ENCODE measurements around the gene REEP6. TPM values are rescaled to one million over a fixed set of nuclear protein-coding genes. Genes with fewer than 3 reads are reported as not detected.

The REEP6 gene
- total and polyA plus RNA-seq, 2 of the 8 experiments (the other 6 are each of a cell fraction or from before 2014, with no cell fraction given): 12.6 to 20.7 TPM

DNA sequence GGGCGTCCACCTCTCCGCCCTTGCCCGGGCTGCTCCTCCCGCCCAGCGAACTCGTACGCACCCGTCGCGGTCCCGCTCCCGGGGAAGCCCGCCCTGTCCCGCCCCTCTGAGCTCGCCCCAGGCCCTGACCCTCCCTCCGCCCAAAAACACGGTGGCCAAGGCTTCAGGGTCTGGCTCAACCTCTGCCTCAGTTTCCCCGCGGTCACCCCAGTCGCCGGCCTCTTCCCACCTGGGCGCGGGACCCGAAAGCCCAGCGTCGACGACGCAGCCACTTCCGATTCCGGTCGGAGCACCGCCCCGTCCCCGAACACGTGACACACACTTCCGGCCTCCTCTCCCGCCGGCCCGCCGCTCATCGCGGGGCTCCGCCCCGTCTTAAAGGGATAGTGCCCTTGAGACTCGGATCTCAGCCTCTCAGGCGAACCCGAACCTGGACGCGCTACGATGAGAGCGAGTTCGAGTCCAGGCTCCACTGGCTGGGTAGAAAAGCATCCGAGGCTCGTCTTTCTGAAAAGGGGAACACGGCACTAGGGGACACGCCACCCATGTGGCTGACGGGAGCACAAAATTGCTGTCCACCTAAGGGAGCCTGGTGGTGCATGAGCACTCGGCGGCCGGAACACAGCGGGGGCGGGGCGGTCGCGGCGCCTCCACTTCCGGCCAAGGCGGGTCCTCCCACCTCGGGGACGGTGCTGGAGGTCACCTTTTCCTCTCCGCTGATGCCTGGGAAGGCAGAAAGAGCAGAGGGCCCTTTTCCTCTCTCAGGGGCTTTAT lies 11.9 kb upstream of the REEP6 start, which contains the start of gene C19orf25 (continued):
- TF ChIP-seq ASH2L (IDR thresholded peaks at IDR 0.05; ENCODE audit: low read length): peak; percentile 71
- TF ChIP-seq CHD1 (IDR thresholded peaks at IDR 0.05; ENCODE audit: low read depth, low read length): no peak
- TF ChIP-seq, protein P1, sequence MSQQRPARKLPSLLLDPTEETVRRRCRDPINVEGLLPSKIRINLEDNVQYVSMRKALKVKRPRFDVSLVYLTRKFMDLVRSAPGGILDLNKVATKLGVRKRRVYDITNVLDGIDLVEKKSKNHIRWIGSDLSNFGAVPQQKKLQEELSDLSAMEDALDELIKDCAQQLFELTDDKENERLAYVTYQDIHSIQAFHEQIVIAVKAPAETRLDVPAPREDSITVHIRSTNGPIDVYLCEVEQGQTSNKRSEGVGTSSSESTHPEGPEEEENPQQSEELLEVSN (IDR thresholded peaks at IDR 0.05): peak; percentile 97
- TF ChIP-seq CEBPB (IDR thresholded peaks at IDR 0.05; ENCODE audit: low read depth, low read length): no peak
- TF ChIP-seq ATF3 (IDR thresholded peaks at IDR 0.05; ENCODE audit: insufficient read depth, low read depth, low read length): peak; percentile 51; the same call in 1 of the 2 replicates
- TF ChIP-seq ZNF274 (IDR thresholded peaks at IDR 0.05; ENCODE audit: borderline replicate concordance, extremely low read depth, low read length): no peak
- TF ChIP-seq JUN (IDR thresholded peaks at IDR 0.05; ENCODE audit: low read depth, low read length): no peak
- TF ChIP-seq ATF2 (IDR thresholded peaks at IDR 0.05; ENCODE audit: low read length): 0 out of 2 replicates have a peak, but pooled peaks have one; percentile 29
- no peak for TF ChIP-seq SUZ12 (IDR thresholded peaks at IDR 0.05; ENCODE audit: low read length)
- TF ChIP-seq RNF2 (IDR thresholded peaks at IDR 0.05; ENCODE audit: borderline replicate concordance, low read depth, low read length, missing control alignments, poor library complexity, severe bottlenecking): no peak
- no peak for TF ChIP-seq POU5F1 (IDR thresholded peaks at IDR 0.05; ENCODE audit: low read depth, low read length)
- 0 out of 2 replicates have a peak, but pooled peaks have one; percentile 10 for TF ChIP-seq TBP (IDR thresholded peaks at IDR 0.05; ENCODE audit: low read depth, low read length)

Measured in H1 (cell line).